ENCODE data around the gene EFNA3.

EFNA3 gene

DNA sequence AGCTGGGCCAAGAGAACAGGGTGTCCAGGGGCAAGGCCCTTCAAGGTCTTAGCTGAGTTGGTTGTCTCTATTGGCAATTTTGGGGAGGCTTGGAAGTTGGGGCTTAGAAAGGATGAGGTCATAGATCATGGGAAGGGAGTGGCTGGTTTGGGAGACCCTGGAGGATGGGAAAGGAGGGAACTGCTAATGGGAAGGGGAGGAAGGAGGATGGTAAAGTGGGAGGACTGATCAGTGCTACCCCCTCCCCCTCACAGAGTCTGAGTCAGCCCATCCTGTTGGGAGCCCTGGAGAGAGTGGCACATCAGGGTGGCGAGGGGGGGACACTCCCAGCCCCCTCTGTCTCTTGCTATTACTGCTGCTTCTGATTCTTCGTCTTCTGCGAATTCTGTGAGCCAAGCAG is 10.0 kb upstream of the EFNA3 start:
- no peak for DNase-seq

DNA sequence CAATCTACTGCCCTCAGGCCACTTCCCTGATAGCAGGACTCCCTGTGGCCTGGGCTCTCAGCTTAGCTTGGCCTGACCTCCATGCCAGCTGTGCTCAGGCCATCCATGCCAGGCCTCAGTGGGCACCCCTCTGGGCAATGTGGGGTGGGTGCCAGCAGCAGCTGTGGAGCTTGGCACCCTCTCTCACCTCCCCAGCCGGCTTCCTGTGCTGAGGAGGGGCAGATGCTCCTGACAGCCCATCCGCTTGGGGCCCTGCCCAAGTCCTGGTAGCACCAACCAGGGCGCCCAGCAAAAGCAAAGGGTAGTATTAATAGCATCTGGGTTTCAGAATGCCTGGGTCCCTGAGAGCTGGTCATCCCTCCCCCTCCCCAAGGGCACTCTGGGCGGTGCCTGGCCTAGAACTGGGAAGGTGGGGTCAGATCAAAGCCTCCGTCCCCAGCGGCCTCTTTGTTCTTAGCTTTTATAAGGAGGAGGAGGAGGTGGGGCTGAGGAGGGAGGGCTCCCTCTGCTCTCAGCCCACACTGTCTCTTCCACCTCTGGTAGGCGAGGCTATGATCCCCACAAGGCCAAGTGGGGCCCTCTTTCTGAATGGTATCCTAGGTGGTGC is 9.0 kb upstream of the EFNA3 start:
- peak; percentile 59 to 86 for DNase-seq

- DNase-seq = no peak
Measured at GRCh38 chr1:155070158-155070621, 8.4 kb upstream of the EFNA3 start.

- no peak for DNase-seq
Measured at GRCh38 chr1:155070721-155071569, 7.7 kb upstream of the EFNA3 start.

DNA sequence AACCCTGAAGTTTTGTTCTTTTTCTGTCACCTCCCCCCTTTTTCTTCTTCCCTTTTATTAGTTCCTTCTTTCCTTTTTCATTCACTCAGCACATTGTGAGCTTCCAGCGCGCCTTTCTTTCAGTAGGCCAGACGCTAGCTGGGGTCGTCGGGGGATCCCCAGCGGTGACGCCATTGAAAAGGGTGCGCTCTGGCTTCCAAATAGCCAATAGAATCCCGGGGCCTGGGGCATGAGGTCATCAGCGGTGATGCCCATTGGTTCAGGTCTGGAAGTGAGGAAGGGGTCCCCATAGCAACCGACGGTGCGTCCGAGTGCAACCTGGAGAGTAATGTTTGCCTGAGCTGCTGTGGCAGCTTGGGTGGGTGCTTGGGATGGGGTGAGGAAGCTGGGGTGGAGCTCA is 6.9 kb upstream of the EFNA3 start:
- DNase-seq = no peak

DNA sequence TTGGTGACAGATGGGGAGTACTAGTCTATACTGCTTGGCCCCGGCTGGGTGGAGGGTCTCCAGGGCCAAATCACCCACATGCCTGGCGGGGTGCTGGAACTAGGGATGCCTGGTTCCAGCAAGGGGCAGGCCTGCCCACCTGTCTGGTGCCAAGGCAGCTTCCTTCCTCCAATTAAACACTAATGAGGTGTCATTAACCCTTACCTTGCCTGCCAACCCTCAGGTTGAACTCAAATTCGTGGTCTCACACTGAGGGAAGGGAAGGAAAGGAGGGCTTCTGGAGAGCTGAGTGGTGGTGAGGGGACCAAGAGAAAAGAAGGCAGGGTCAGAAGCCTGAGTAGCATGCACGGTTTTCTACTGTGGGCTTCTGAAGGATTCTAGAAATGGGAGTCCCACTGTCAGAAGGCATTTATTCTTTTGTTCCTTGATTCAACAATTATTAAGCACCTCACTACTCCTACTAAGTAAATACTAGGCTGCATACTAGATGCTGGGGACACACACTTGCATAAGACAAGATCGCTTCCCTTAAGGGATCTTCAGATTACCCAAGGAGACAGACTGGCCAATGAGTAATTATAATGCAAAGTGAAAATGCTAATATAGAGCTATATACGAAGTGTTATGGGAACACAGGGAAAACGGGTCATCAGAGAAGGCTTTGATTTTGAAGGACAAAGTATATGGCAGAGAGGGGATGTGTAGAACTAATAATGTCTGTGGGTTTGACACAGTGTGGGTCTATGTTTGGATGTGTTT is 5.9 kb upstream of the EFNA3 start:
- DNase-seq = no peak

GRCh38 chr1:155073377-155074242 is 5.0 kb upstream of the EFNA3 start:
- no peak for DNase-seq

- no peak for DNase-seq
Measured at GRCh38 chr1:155075535-155075934, 3.1 kb upstream of the EFNA3 start.

GRCh38 chr1:155076371-155076770 is 2.3 kb upstream of the EFNA3 start:
- no peak for DNase-seq

- no peak for DNase-seq
Measured at GRCh38 chr1:155077346-155077745, 1.3 kb upstream of the EFNA3 start.

DNA sequence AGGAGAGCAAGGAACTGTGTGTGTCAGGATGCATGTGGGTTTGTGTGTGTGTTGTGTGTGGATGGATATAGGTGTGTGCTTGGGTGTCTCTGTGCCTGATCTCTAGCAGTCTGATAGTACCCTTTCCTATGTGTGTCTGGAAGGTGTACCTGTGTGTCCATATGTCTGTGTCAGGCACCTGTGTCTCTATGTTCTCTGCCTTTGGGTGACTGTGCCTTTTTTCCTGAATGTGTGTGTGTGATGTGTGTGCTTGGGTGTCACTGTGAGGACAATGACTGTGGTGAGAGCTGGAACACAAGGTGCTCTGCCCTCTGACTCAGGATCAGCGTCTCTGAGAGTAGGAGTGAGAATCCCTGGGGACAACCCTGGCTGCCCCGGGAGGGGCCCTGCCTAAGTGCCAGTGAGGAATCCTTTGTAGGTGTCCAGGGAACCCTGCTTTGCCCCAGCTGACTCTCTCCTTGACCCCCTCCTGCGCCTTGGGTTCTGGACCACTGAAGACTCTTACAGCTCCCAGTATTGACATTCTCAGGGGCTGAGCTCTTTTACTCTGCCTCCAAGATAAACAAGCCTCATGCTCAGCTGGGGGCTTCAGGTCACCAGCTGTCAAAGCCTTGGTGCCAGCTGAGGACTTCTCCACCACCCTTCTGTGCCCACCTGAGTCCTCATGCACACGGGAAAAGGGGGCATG is 735 bp upstream of the EFNA3 start:
- DNase-seq = no peak

DNA sequence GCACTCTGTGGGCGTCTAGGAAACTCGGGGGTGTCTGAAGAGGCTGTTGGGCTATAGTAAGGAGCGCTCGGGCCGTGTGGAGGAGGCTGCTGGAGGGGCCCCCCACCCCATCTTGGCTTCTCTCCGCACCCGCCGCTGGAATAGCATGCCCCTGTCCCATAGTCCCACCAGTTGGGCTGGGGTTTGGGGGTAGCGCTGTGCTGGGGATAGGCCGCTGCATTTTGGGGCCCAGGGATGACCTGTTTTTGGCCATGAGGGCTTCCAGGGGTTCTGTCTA is 511 bp downstream of the EFNA3 start:
- no peak for DNase-seq

- DNase-seq = no peak
Measured at GRCh38 chr1:155079487-155080311, 1.1 kb downstream of the EFNA3 start.

GRCh38 chr1:155080312-155081228 is 1.9 kb downstream of the EFNA3 start:
- DNase-seq = peak in 1 of 2 experiments; percentile 51

DNA sequence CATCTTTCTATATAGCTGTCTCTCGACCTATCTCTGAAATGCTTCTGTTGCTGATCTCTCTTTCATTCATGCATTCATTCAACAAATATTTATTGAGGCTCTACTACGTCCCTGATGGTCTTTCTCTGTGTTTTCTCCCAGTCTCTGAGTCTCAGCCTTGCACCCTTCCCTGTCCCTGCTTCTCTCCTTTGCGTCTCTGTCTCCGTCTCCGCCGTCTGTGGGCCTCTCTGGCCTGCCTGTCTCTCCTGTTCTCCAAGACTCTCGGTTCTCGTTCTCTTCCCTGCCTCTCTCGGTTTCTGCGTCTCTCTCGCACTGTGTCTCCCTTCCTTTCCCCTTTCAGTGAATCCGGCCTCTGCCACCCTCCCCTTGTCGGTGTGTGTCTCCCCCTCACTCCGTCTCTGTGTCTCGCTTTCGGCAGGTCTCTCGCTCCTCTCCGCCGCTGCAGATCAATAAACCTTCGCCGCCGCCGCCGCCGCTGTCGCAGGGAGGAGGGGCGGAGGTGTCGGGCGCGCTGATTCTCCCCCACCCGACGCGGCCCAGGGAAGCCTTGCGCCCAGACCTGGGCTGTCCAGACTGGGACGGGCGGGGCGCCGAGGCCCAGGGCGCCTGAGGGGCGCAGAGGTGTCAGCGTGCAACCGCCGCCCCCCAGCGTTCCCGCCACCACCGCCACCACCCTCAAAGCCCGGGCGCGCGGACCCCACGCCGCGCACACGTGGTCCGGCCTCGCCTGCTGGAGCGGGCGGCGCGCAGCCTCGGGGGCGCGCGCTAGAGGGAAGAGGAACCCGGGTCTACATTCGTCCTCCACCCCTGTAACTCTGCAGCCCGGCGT is 3.0 kb downstream of the EFNA3 start:
- DNase-seq = no peak

- no peak for DNase-seq
Measured at GRCh38 chr1:155082301-155083051, 3.8 kb downstream of the EFNA3 start.

DNA sequence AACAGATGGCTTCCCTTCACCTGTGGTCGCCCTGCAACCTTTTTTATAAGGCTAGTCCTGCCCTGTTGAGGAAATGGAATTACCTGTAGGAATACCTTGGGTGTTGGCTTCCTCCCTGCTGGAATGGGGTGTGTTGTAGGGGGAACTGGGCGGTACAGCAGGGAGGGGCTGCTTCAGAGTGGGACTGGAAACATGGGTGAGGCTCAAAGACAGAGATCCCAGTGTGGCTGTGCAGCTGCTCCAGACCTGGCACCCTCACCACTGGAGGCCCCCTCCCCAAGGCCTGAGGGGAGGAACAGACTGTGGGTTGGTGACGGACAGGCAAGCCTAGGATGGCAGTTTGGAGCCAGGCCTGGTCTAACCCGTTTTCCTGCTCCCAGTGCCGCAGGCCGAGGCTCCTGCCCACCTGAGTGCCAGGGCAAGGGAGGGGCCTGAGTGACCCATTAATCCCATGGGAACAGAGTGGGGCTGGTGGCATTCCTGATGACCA is 4.5 kb downstream of the EFNA3 start:
- no peak for DNase-seq
